Fibroblast of lung (primary cell): Measurements from ENCODE around the gene NOCT. TPM values are rescaled to one million over a fixed set of nuclear protein-coding genes. Genes with fewer than 3 reads are reported as not detected.
A peak's percentile ranks its signal among the peaks of the same experiment; 100 is the strongest.

Experiments
- DNase-seq, 2 donors: peaks; one replicate each; pipeline versions ENCODE4 v3.0.0 to v3.0.0-alpha.2; 2010; ENCODE audit warnings: low read depth in 2 of 2
- H2AFZ ChIP-seq: 2 replicates; pipeline ENCODE4 v1.5.1; 2012; ENCODE audit warnings: low read length, control low read depth, inconsistent platforms
- H3K27ac ChIP-seq: 2 replicates; pipeline ENCODE4 v1.5.1; 2011; ENCODE audit warnings: low read length, control low read depth; ENCODE audit not compliant: insufficient read depth
- H3K27me3 ChIP-seq: 2 replicates; pipeline ENCODE4 v1.5.1; 2011; ENCODE audit warnings: mild to moderate bottlenecking, low read length; ENCODE audit not compliant: control insufficient read depth, insufficient read depth
- H3K36me3 ChIP-seq: 2 replicates; pipeline ENCODE4 v1.5.1; 2011; ENCODE audit warnings: low read length; ENCODE audit not compliant: control insufficient read depth, insufficient read depth
- H3K4me1 ChIP-seq: 2 replicates; pipeline ENCODE4 v1.5.1; 2011; ENCODE audit warnings: low read length; ENCODE audit not compliant: control insufficient read depth, insufficient read depth; ENCODE audit errors: extremely low read depth
- H3K4me2 ChIP-seq: 2 replicates; pipeline ENCODE4 v1.5.1; 2011; ENCODE audit warnings: low read length, control low read depth; ENCODE audit not compliant: insufficient read depth; ENCODE audit errors: extremely low read depth
- H3K4me3 ChIP-seq, 4 experiments: fragments of 200-600 bp in 1 of 4; sonication (generic) in 1 of 4; replicated peaks in 1 of 4; 2 replicates each; pipeline ENCODE4 v1.5.1; 2011 to 2016; ENCODE audit warnings: low read length in 4 of 4, low read depth in 3 of 4, mild to moderate bottlenecking in 3 of 4, control low read depth in 2 of 4, inconsistent platforms in 1 of 4, mixed read lengths in 1 of 4; ENCODE audit not compliant: insufficient read depth in 1 of 4; ENCODE audit errors: control extremely low read depth in 1 of 4
- H3K79me2 ChIP-seq: 2 replicates; pipeline ENCODE4 v1.5.1; 2012; ENCODE audit warnings: mild to moderate bottlenecking, low read length, inconsistent platforms; ENCODE audit not compliant: control insufficient read depth, insufficient read depth
- H3K9ac ChIP-seq: 2 replicates; pipeline ENCODE4 v1.5.1; 2011; ENCODE audit warnings: mild to moderate bottlenecking, low read length, control low read depth; ENCODE audit not compliant: insufficient read depth
- H3K9me3 ChIP-seq: 2 replicates; pipeline ENCODE4 v1.5.1; 2012; ENCODE audit warnings: low read depth, low read length; ENCODE audit not compliant: control insufficient read depth, insufficient read depth
- H4K20me1 ChIP-seq: 2 replicates; pipeline ENCODE4 v1.5.1; 2011; ENCODE audit warnings: low read length; ENCODE audit not compliant: control insufficient read depth, insufficient read depth; ENCODE audit errors: extremely low read depth
- EZH2 ChIP-seq: IDR thresholded peaks from 2 replicates; pipeline ENCODE4 v1.5.1; 2012; ENCODE audit warnings: low read length, control low read depth, mild to moderate bottlenecking; ENCODE audit errors: missing control alignments
- polyA plus RNA-seq, 2 donors: library from polyadenylated mRNA; depleted of rRNA in 1 of 2; stranded (reverse) in 1 of 2; unstranded in 1 of 2; fragments of >200 nt; gene quantifications; 2 replicates each; pipeline ENCODE4 v1.2.1, GENCODE V29; 2011 to 2012; ENCODE audit warnings: missing spikeins in 1 of 2
- total RNA-seq: library from RNA; depleted of rRNA; stranded (reverse); fragments of >200 nt; gene quantifications from 2 replicates; pipeline ENCODE4 v1.2.1, GENCODE V29; 2014
- TF ChIP-seq, protein P1 (sequence below), 2 donors: IDR thresholded peaks in 1 of 2; conservative IDR thresholded peaks in 1 of 2; 1 replicate in 1 of 2; 2 replicates in 1 of 2; pipeline ENCODE4 v1.5.1; 2011 to 2012; ENCODE audit warnings: low read length in 2 of 2, control low read depth in 1 of 2, inconsistent platforms in 1 of 2, low read depth in 1 of 2, mild to moderate bottlenecking in 1 of 2

Gene NOCT
- total and polyA plus RNA-seq, 2 donors (not counting 1 experiment from before 2014, with no cell fraction given) = 6.4 to 13.2 TPM

DNA sequence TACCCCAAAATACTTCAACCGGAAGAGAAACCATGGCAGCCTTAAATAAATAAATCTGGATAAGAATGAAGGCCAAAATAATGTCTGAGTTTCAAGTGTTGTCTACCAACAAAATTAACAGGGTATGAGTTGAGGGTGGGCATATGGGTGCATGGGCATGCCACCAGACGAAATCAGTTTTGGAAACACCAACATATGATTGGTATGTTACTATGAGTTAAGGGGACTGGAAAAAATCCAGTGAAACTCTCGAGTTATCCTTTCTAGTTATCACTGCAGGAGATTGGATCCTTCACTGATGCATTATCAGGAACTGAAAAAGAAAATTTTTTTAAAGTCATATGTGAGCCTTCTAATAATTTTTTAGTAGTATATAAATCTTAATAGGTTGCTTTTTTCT lies 32.4 kb downstream of the NOCT start:
- Histone ChIP-seq H3K9me3 (no peaks in the 10 kb centered on the region), H3K9ac (no peak overlapping the region), H3K27ac (no peak overlapping the region), H2AFZ (no peak overlapping the region), H3K36me3 (peaks cover 10% of the 10 kb centered on the region), H3K79me2 (peaks cover 4% of the 10 kb centered on the region), H4K20me1 (no peaks in the 10 kb centered on the region), H3K4me1 (peaks cover 5% of the 10 kb centered on the region), H3K27me3 (no peaks in the 10 kb centered on the region), H3K4me2 (no peak overlapping the region), H3K4me3 (no peak overlapping the region)
- TF ChIP-seq, protein P1, sequence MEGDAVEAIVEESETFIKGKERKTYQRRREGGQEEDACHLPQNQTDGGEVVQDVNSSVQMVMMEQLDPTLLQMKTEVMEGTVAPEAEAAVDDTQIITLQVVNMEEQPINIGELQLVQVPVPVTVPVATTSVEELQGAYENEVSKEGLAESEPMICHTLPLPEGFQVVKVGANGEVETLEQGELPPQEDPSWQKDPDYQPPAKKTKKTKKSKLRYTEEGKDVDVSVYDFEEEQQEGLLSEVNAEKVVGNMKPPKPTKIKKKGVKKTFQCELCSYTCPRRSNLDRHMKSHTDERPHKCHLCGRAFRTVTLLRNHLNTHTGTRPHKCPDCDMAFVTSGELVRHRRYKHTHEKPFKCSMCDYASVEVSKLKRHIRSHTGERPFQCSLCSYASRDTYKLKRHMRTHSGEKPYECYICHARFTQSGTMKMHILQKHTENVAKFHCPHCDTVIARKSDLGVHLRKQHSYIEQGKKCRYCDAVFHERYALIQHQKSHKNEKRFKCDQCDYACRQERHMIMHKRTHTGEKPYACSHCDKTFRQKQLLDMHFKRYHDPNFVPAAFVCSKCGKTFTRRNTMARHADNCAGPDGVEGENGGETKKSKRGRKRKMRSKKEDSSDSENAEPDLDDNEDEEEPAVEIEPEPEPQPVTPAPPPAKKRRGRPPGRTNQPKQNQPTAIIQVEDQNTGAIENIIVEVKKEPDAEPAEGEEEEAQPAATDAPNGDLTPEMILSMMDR (conservative IDR thresholded peaks at IDR 0.05 in 1 of 2, IDR thresholded peaks at IDR 0.05 in 1 of 2; ENCODE audit: low read depth in 1 of 2, low read length in 2 of 2) = no peak
- TF ChIP-seq EZH2 = no peak
- no peak for DNase-seq

DNA sequence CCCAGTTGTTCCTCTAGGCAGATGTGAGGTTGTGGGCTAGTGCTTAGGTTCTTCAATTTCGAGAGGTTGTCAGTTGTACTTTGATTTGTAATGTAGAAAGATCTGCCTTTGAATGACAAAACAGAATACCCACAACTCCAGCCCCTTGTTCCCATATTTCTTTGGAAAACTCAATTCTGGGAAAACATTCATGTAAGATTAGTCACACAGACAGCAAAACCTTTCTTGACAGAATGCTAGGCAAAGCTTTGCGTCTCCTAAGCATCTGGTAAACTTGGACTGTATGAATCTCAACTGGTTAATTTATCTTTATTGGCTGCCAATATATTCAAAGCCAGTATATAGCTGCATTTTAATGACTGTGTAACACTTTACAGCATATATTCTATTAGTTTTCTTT lies 34.9 kb downstream of the NOCT start:
- Histone ChIP-seq H3K4me2 (no peak overlapping the region), H3K4me3 (no peak overlapping the region), H2AFZ (no peak overlapping the region), H4K20me1 (no peaks in the 10 kb centered on the region), H3K36me3 (peaks cover 4% of the 10 kb centered on the region), H3K27me3 (no peaks in the 10 kb centered on the region), H3K27ac (no peak overlapping the region), H3K9ac (no peak overlapping the region), H3K9me3 (no peaks in the 10 kb centered on the region), H3K4me1 (peaks cover 10% of the 10 kb centered on the region), H3K79me2 (peaks cover 1% of the 10 kb centered on the region)
- DNase-seq = peak; percentile 46 to 62
- TF ChIP-seq, protein P1 (conservative IDR thresholded peaks at IDR 0.05 in 1 of 2, IDR thresholded peaks at IDR 0.05 in 1 of 2; ENCODE audit: low read depth in 1 of 2, low read length in 2 of 2) = no peak

DNA sequence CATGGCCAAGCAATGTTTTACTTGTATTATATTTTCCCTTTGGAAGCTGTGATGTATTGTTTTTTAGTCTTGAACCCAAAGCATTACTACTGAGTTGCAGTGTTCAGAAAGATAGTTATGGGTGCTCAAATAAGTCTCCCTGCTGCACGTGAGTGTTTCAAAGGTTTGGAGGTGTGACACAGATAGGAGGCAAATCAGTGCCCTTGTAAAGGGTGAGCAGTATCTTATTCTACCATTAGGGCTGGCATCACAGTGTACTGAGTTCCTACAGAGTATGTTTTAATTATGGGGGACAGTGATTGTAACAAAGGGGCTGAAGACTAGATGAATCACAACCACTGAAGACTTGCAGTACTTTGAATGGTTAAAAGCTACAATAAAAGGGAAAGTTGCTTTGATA lies 38.3 kb downstream of the NOCT start:
- Histone ChIP-seq H3K9me3 (no peaks in the 10 kb centered on the region), H4K20me1 (peaks cover 2% of the 10 kb centered on the region), H3K4me3 (no peak overlapping the region), H3K27me3 (no peaks in the 10 kb centered on the region), H3K4me2 (no peak overlapping the region), H3K4me1 (peaks cover 8% of the 10 kb centered on the region), H2AFZ (no peak overlapping the region), H3K27ac (no peak overlapping the region), H3K36me3 (peaks cover 5% of the 10 kb centered on the region), H3K9ac (no peak overlapping the region), H3K79me2 (no peaks in the 10 kb centered on the region)
- TF ChIP-seq, protein P1 (conservative IDR thresholded peaks at IDR 0.05 in 1 of 2, IDR thresholded peaks at IDR 0.05 in 1 of 2; ENCODE audit: low read depth in 1 of 2, low read length in 2 of 2) = no peak
- TF ChIP-seq EZH2 = no peak
- DNase-seq = no peak
